Right ventricle myocardium superior (tissue), 1 donor: ENCODE measurements around the gene BRIP1. TPM values are rescaled to one million over a fixed set of nuclear protein-coding genes. Genes with fewer than 3 reads are reported as not detected.
A peak's percentile ranks its signal among the peaks of the same experiment; 100 is the strongest.
"Not testable (repeated sequence)": the region's sequence is repeated elsewhere in the genome, so short reads cannot be mapped to it uniquely, and the experiment has no call there.

Source experiments
- ATAC-seq: fragments of 200-7000 bp; cut with Tn5 transposase; one replicate; pipeline ENCODE4 v1.9.1; 2020; ENCODE audit warnings: mild to moderate bottlenecking; ENCODE audit not compliant: poor library complexity
- DNase-seq: peaks from one replicate; pipeline ENCODE4 v3.0.0-alpha.2; 2020
- intact Hi-C: fragments of 100-400 bp; cut with DNase I; formaldehyde crosslinking; loops from one replicate; pipeline ENCODE4 v1.11.2; 2022
- long read RNA-seq: library from polyadenylated mRNA; unstranded; transcript quantifications from one replicate; pipeline ENCODE4 v2.0.0, GENCODE V29; 2021
- total RNA-seq: library from RNA; stranded (reverse); fragmentation: NEBNext Ultra II Directional; extraction: Animal tissue kit (Norgen Biotek cat#: 25700); gene quantifications from one replicate; pipeline ENCODE4 v1.2.1, GENCODE V29; 2021
- donor health status: DM: no; HTN: yes; CAD: no; lungs with severe emphysema.

BRIP1 gene
- total RNA-seq = 0.22 TPM
- long read RNA-seq = 0 reads

GRCh38 chr17:61862975-61863800 lies at the start of gene BRIP1:
Gene BRIP1 (minus strand): TSS chr17:61863528. CDS start chr17:61861539, 1,989 bp downstream.
- intact Hi-C loops = no loop called here
- peak; percentile 93 for DNase-seq
- ATAC-seq = peak; percentile 100

GRCh38 chr17:61908292-61909037 lies 45.1 kb upstream of the BRIP1 start:
- no peak for ATAC-seq
- intact Hi-C loops = no loop called here

GRCh38 chr17:61907361-61907760 lies 44.0 kb upstream of the BRIP1 start:
- intact Hi-C loops = no loop called here
- ATAC-seq = no peak
- DNase-seq = no peak

More at GRCh38 chr17:61908292-61909037, 45.1 kb upstream of the BRIP1 start:
- DNase-seq = no peak

- ATAC-seq (no peak), DNase-seq (no peak)
- intact Hi-C loops = no loop called here
These were observed 40.9 kb upstream of the BRIP1 start for GRCh38 chr17:61904094-61904710.

GRCh38 chr17:61903251-61903650 lies 39.9 kb upstream of the BRIP1 start:
- intact Hi-C loops = no loop called here
- ATAC-seq (no peak), DNase-seq (no peak)

- no peak for DNase-seq
- no peak for ATAC-seq
- intact Hi-C loops = no loop called here
These were observed 34.3 kb upstream of the BRIP1 start for GRCh38 chr17:61897548-61898180.

GRCh38 chr17:61895391-61895790 lies 32.1 kb upstream of the BRIP1 start:
- no peak for DNase-seq
- intact Hi-C loops = no loop called here
- ATAC-seq = no peak

- ATAC-seq = not testable (repeated sequence)
These were observed 31.0 kb upstream of the BRIP1 start for GRCh38 chr17:61894310-61894709.

GRCh38 chr17:61887733-61888132 lies 24.4 kb upstream of the BRIP1 start:
- DNase-seq, intact Hi-C loops, ATAC-seq: not testable (repeated sequence)

More at GRCh38 chr17:61894310-61894709, 31.0 kb upstream of the BRIP1 start:
- intact Hi-C loops, DNase-seq: not testable (repeated sequence)

GRCh38 chr17:61885865-61886264 lies 22.5 kb upstream of the BRIP1 start:
- DNase-seq, ATAC-seq, intact Hi-C loops: not testable (repeated sequence)

GRCh38 chr17:61884864-61885263 lies 21.5 kb upstream of the BRIP1 start:
- DNase-seq (no peak), ATAC-seq (no peak)
- intact Hi-C loops = no loop called here

- intact Hi-C loops = no loop called here
- ATAC-seq (no peak), DNase-seq (no peak)
These were observed 17.3 kb upstream of the BRIP1 start for GRCh38 chr17:61880589-61881102.

- ATAC-seq (no peak), DNase-seq (no peak)
- intact Hi-C loops = no loop called here
These were observed 15.8 kb upstream of the BRIP1 start for GRCh38 chr17:61878984-61879612.

- no peak for DNase-seq
- intact Hi-C loops = no loop called here
These were observed 15.2 kb upstream of the BRIP1 start for GRCh38 chr17:61878520-61878919.

GRCh38 chr17:61877837-61878236 lies 14.5 kb upstream of the BRIP1 start:
- no peak for ATAC-seq
- no peak for DNase-seq
- intact Hi-C loops = no loop called here

More at GRCh38 chr17:61878520-61878919, 15.2 kb upstream of the BRIP1 start:
- ATAC-seq = no peak

- intact Hi-C loops = no loop called here
- DNase-seq = no peak
- no peak for ATAC-seq
These were observed 12.5 kb upstream of the BRIP1 start for GRCh38 chr17:61875804-61876203.

- no peak for ATAC-seq
- DNase-seq = no peak
- intact Hi-C loops = no loop called here
These were observed 12.0 kb upstream of the BRIP1 start for GRCh38 chr17:61875285-61875684.

- intact Hi-C loops = no loop called here
- no peak for ATAC-seq
- DNase-seq = no peak
These were observed 10.7 kb upstream of the BRIP1 start for GRCh38 chr17:61874075-61874474.
